A549 (cell line): ENCODE results near the gene LMF1.

Source experiments
- CEBPB ChIP-seq, 2 experiments: fragments of >200 bp in 1 of 2; sonication (Bioruptor Twin) in 1 of 2; formaldehyde crosslinking in 1 of 2; IDR thresholded peaks; 2 replicates each; pipeline ENCODE4 v1.6.1; 2012 to 2016
- CHD4 ChIP-seq: fragments of 200-600 bp; sonication (generic); IDR thresholded peaks from 2 replicates; pipeline ENCODE4 v1.6.1; 2016; ENCODE audit warnings: antibody characterized with exemption, mild to moderate bottlenecking, borderline replicate concordance
- HDAC2 ChIP-seq: fragments of 200-600 bp; sonication (generic); IDR thresholded peaks from 2 replicates; pipeline ENCODE4 v1.6.1; 2016
- NPAS2 ChIP-seq: fragments of 250-450 bp; sonication (Bioruptor Pico); IDR thresholded peaks from 2 replicates; pipeline ENCODE4 v1.8.0; 2022; ENCODE audit warnings: mild to moderate bottlenecking, moderate library complexity, borderline replicate concordance
- POLR2A ChIP-seq: IDR thresholded peaks from 2 replicates; pipeline ENCODE4 v1.6.1; 2012; ENCODE audit warnings: mild to moderate bottlenecking, low read length
- SMC3 ChIP-seq: fragments of >200 bp; sonication (Bioruptor Twin); formaldehyde crosslinking; IDR thresholded peaks from 3 replicates; pipeline ENCODE4 v1.6.1; 2018; ENCODE audit warnings: inconsistent platforms
- TF ChIP-seq, protein P1 (sequence below): fragments of 450-650 bp; IDR thresholded peaks from 2 replicates; pipeline ENCODE4 v1.6.1; 2014; ENCODE audit warnings: antibody characterized with exemption
- TF ChIP-seq, protein P2 (sequence below): fragments of >200 bp; sonication (Bioruptor Twin); formaldehyde crosslinking; IDR thresholded peaks from 3 replicates; pipeline ENCODE4 v1.5.1; 2016
- TF ChIP-seq, protein P3 (sequence below): IDR thresholded peaks from 2 replicates; pipeline ENCODE4 v1.6.1; 2012
- TF ChIP-seq, protein P4 (sequence below): fragments of 250-450 bp; sonication (Bioruptor Pico); IDR thresholded peaks from 2 replicates; pipeline ENCODE4 v1.5.0; 2020; ENCODE audit warnings: low read depth, mild to moderate bottlenecking, moderate library complexity

DNA sequence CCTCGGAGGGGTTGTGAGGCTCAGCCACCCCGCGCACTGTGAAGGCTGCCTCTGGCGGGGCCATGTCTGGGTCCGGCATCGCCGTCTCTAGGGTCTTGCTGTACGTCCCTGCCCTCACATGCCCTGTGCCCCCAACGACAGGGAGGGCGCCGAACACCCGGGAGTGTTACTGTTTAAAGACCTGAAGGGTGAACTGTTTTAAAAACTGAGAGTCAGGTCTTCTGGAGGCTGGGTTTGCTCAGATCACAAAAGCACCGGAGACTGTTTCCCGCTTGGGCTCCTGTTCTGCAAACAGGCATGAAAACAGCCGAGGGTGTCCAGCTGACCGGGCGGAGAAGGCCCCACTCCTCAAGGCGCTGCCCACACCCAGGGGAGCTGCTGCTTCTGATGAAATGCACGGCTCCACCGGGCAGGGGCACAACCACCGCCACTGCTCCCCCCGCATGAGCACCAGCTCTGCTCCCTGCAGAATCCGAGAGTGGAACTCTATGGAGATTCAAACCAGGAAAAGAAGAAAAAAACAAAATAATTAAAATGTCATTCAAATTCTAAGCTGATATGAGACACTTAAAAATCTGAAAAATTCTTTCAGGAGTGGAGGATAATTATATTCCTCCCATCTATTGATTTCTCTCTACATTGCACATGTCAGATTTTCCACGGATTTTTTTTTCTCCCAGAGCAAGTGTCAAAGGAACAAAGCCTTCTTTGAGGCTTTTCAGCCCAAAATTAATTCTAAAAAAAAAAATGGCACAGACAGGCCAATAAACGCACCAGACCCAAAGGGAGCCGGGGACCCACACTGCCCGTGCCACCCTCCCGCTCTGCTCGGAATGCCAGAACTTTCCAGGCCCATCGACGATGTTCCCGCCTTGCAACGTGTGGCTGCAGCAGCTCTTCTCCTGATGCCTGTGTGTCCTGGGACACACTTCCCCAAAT, 74.3 kb downstream of the LMF1 start:
- TF ChIP-seq, protein P1, sequence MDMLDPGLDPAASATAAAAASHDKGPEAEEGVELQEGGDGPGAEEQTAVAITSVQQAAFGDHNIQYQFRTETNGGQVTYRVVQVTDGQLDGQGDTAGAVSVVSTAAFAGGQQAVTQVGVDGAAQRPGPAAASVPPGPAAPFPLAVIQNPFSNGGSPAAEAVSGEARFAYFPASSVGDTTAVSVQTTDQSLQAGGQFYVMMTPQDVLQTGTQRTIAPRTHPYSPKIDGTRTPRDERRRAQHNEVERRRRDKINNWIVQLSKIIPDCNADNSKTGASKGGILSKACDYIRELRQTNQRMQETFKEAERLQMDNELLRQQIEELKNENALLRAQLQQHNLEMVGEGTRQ = no peak
- TF ChIP-seq, protein P2, sequence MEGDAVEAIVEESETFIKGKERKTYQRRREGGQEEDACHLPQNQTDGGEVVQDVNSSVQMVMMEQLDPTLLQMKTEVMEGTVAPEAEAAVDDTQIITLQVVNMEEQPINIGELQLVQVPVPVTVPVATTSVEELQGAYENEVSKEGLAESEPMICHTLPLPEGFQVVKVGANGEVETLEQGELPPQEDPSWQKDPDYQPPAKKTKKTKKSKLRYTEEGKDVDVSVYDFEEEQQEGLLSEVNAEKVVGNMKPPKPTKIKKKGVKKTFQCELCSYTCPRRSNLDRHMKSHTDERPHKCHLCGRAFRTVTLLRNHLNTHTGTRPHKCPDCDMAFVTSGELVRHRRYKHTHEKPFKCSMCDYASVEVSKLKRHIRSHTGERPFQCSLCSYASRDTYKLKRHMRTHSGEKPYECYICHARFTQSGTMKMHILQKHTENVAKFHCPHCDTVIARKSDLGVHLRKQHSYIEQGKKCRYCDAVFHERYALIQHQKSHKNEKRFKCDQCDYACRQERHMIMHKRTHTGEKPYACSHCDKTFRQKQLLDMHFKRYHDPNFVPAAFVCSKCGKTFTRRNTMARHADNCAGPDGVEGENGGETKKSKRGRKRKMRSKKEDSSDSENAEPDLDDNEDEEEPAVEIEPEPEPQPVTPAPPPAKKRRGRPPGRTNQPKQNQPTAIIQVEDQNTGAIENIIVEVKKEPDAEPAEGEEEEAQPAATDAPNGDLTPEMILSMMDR = no peak
- TF ChIP-seq, protein P3, sequence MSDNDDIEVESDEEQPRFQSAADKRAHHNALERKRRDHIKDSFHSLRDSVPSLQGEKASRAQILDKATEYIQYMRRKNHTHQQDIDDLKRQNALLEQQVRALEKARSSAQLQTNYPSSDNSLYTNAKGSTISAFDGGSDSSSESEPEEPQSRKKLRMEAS = no peak
- TF ChIP-seq HDAC2 (no peak), POLR2A (no peak), NPAS2 (CRISPR knock-in tag) (no peak), CHD4 (no peak), CEBPB (IDR thresholded peaks at IDR 0.05) (no peak), SMC3 (no peak)
- TF ChIP-seq, protein P4, sequence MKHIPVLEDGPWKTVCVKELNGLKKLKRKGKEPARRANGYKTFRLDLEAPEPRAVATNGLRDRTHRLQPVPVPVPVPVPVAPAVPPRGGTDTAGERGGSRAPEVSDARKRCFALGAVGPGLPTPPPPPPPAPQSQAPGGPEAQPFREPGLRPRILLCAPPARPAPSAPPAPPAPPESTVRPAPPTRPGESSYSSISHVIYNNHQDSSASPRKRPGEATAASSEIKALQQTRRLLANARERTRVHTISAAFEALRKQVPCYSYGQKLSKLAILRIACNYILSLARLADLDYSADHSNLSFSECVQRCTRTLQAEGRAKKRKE = no peak
